Neural progenitor cell (in vitro differentiated cells): ENCODE results near the gene MYLK2. TPM values are rescaled to one million over a fixed set of nuclear protein-coding genes. Genes with fewer than 3 reads are reported as not detected.
A peak's percentile ranks its signal among the peaks of the same experiment; 100 is the strongest.

Source experiments
- DNase-seq: peaks from one replicate; pipeline ENCODE4 v3.0.0-alpha.2; 2016; ENCODE audit warnings: low spot score
- H2AFZ ChIP-seq: fragments of 200-600 bp; sonication (generic); replicated peaks from 2 replicates; pipeline ENCODE4 v1.6.1; 2016; ENCODE audit warnings: antibody characterized with exemption
- H3F3A ChIP-seq: fragments of 200-600 bp; sonication (generic); 2 replicates; pipeline ENCODE4 v1.6.1; 2016; ENCODE audit warnings: antibody characterized with exemption, low read depth
- H3K27ac ChIP-seq: fragments of 200-600 bp; sonication (generic); 2 replicates; pipeline ENCODE4 v1.5.1; 2016; ENCODE audit warnings: mild to moderate bottlenecking
- H3K27me3 ChIP-seq: fragments of 200-600 bp; sonication (generic); 2 replicates; pipeline ENCODE4 v1.6.1; 2016; ENCODE audit warnings: mild to moderate bottlenecking, moderate library complexity
- H3K36me3 ChIP-seq: fragments of 200-600 bp; sonication (generic); 2 replicates; pipeline ENCODE4 v1.5.1; 2016
- H3K4me1 ChIP-seq: fragments of 200-600 bp; sonication (generic); 2 replicates; pipeline ENCODE4 v1.6.1; 2016; ENCODE audit warnings: mixed run types
- H3K4me2 ChIP-seq: fragments of 200-600 bp; sonication (generic); 2 replicates; pipeline ENCODE4 v1.6.1; 2016
- H3K4me3 ChIP-seq: fragments of 200-600 bp; sonication (generic); 2 replicates; pipeline ENCODE4 v1.5.1; 2016
- H3K79me2 ChIP-seq: fragments of 200-600 bp; sonication (generic); 2 replicates; pipeline ENCODE4 v1.6.1; 2016; ENCODE audit warnings: low read depth
- H3K9ac ChIP-seq: fragments of 200-600 bp; sonication (generic); 2 replicates; pipeline ENCODE4 v1.6.1; 2016
- H3K9me3 ChIP-seq: fragments of 200-600 bp; sonication (generic); 2 replicates; pipeline ENCODE4 v1.5.1; 2016; ENCODE audit warnings: low read depth
- H4K20me1 ChIP-seq: fragments of 200-600 bp; sonication (generic); 2 replicates; pipeline ENCODE4 v1.6.1; 2016; ENCODE audit warnings: low read depth
- H3K27ac Mint-ChIP-seq: 3 replicates; pipeline ENCODE4 v1.8.0; 2021; ENCODE audit warnings: mixed read lengths
- H3K27me3 Mint-ChIP-seq: 2 replicates; pipeline ENCODE4 v1.8.0; 2022; ENCODE audit warnings: low read depth, mild to moderate bottlenecking, inconsistent platforms, moderate library complexity, mixed read lengths; ENCODE audit not compliant: insufficient read depth
- H3K36me3 Mint-ChIP-seq: 3 replicates; pipeline ENCODE4 v1.8.0; 2021; ENCODE audit warnings: mixed read lengths
- H3K4me1 Mint-ChIP-seq: 3 replicates; pipeline ENCODE4 v1.8.0; 2021; ENCODE audit warnings: mixed read lengths
- H3K4me3 Mint-ChIP-seq: 3 replicates; pipeline ENCODE4 v1.8.0; 2021; ENCODE audit warnings: mild to moderate bottlenecking, moderate library complexity, mixed read lengths
- H3K9me3 Mint-ChIP-seq: 3 replicates; pipeline ENCODE4 v1.8.0; 2020; ENCODE audit warnings: mixed read lengths
- CTCF ChIP-seq: fragments of 200-600 bp; sonication (generic); IDR thresholded peaks from 2 replicates; pipeline ENCODE4 v1.5.1; 2017; ENCODE audit warnings: antibody characterized with exemption, mild to moderate bottlenecking
- EZH2 ChIP-seq: fragments of 200-600 bp; sonication (generic); IDR thresholded peaks from 2 replicates; pipeline ENCODE4 v1.6.1; 2017; ENCODE audit warnings: antibody characterized with exemption, mild to moderate bottlenecking, moderate library complexity
- EZH2phosphoT487 ChIP-seq: fragments of 200-600 bp; sonication (generic); IDR thresholded peaks from 2 replicates; pipeline ENCODE4 v1.6.1; 2017; ENCODE audit warnings: antibody characterized with exemption
- total RNA-seq: library from RNA; depleted of rRNA; stranded (reverse); fragments of >200 nt; gene quantifications from 2 replicates; pipeline ENCODE4 v1.2.3, GENCODE V29; 2015; ENCODE audit warnings: low replicate concordance

Gene MYLK2
- total RNA-seq, 1 donor from 2014 or later = not detected

GRCh38 chr20:31835977-31836852, 17.1 kb downstream of the MYLK2 start:
- H3K9me3 Mint-ChIP-seq = no peaks in the 10 kb centered on the region
- H3K27me3 Mint-ChIP-seq = peaks cover 3% of the 10 kb centered on the region
- H3K4me3 ChIP-seq = no peak overlapping the region
- no peak overlapping the region for H3K4me3 Mint-ChIP-seq
- DNase-seq = no peak
- peaks cover 14% of the 10 kb centered on the region for H3F3A ChIP-seq
- H3K4me1 Mint-ChIP-seq = peaks cover 15% of the 10 kb centered on the region
- H3K36me3 Mint-ChIP-seq = no peaks in the 10 kb centered on the region
- no peak overlapping the region for H3K27ac Mint-ChIP-seq
- H4K20me1 ChIP-seq = no peaks in the 10 kb centered on the region
- peaks cover 27% of the 10 kb centered on the region for H3K4me1 ChIP-seq
- no peak overlapping the region for H3K27ac ChIP-seq
- H2AFZ ChIP-seq = no peak overlapping the region
- no peaks in the 10 kb centered on the region for H3K79me2 ChIP-seq
- no peak overlapping the region for H3K9ac ChIP-seq
- no peaks in the 10 kb centered on the region for H3K27me3 ChIP-seq
- no peaks in the 10 kb centered on the region for H3K9me3 ChIP-seq
- no peak overlapping the region for H3K4me2 ChIP-seq
- TF ChIP-seq EZH2 (no peak), CTCF (no peak), EZH2phosphoT487 (no peak)
- no peaks in the 10 kb centered on the region for H3K36me3 ChIP-seq

DNA sequence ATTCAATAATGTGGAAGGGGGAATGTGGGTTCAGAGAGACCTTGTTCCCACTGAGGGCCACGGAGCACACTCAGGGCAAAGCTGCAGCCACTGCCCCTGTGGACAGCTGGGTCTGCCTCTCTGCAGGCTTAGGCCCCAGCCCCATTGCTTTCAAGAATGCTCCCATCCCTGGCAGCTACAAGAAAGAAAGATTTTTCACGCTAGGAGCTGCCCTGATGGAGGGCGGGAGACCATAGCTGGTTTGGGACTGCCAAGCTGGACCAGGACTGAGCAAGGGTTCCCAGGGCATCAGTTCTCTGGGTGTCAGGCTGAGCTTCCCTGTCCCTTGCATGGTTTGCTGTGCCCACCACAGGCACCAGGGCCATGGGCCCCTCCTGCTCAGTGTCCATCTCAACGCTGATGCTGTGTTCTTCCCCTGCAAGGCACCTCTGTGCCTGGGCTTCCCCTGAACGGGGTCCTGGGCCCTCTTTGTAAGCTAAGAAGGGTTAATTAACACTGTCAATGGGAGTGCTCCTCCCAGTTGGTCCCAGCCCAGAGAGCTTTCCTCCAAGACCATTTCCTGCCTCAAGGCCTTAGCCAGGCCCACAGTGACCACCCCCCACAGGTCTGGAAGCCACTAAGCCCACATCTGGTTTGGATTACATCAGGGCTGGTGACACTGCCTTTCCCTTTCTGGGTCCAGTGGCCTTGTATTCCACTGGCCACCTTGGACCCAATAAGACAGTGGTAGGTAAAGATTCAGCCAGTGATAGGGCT, 17.9 kb downstream of the MYLK2 start:
- H3K27ac ChIP-seq = no peak overlapping the region
- peaks cover 21% of the 10 kb centered on the region for H3K4me1 Mint-ChIP-seq
- H3K27ac Mint-ChIP-seq = no peak overlapping the region
- no peaks in the 10 kb centered on the region for H3K36me3 ChIP-seq
- H3K79me2 ChIP-seq = no peaks in the 10 kb centered on the region
- H3K4me2 ChIP-seq = no peak overlapping the region
- H3K4me3 Mint-ChIP-seq = no peak overlapping the region
- no peaks in the 10 kb centered on the region for H3K36me3 Mint-ChIP-seq
- no peak overlapping the region for H3K4me3 ChIP-seq
- peak; percentile 49 for DNase-seq
- H3K27me3 ChIP-seq = no peaks in the 10 kb centered on the region
- no peaks in the 10 kb centered on the region for H3K9me3 ChIP-seq
- no peak overlapping the region for H2AFZ ChIP-seq
- no peak overlapping the region for H3K9ac ChIP-seq
- peaks cover 33% of the 10 kb centered on the region for H3K4me1 ChIP-seq
- no peaks in the 10 kb centered on the region for H4K20me1 ChIP-seq
- H3F3A ChIP-seq = peaks cover 14% of the 10 kb centered on the region
- no peaks in the 10 kb centered on the region for H3K27me3 Mint-ChIP-seq
- H3K9me3 Mint-ChIP-seq = no peaks in the 10 kb centered on the region
- TF ChIP-seq EZH2 (no peak), CTCF (no peak), EZH2phosphoT487 (no peak)

DNA sequence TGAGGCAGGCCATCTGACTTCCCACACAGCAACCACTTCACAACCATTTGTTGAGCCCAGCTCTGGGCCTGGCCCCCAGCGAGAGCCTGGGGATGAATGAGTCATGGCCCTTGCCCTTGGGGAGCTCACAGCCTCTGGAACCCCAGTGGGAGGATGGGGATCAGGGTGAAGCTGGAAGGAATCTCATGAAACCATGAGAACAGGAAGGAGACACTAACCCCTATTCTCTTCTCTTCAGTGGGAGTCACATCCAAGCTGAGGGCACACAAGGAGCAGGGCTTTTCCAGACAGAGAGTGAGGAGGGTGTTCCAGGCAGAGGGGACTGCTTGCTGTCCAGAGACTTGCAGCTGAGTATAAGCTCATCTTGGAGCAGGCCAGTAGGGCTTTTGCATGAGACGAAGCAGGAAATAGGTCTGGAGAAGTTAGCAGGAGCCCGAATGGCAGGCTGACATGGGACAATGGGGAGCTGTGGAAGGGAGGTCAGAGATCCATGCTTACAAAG, 18.8 kb downstream of the MYLK2 start:
- Mint-ChIP-seq H3K4me3 (no peak overlapping the region), H3K27ac (no peak overlapping the region), H3K27me3 (peaks cover 2% of the 10 kb centered on the region), H3K4me1 (peaks cover 29% of the 10 kb centered on the region), H3K36me3 (no peaks in the 10 kb centered on the region), H3K9me3 (no peaks in the 10 kb centered on the region)
- H3K36me3 ChIP-seq = no peaks in the 10 kb centered on the region
- TF ChIP-seq EZH2 (no peak), EZH2phosphoT487 (no peak), CTCF (no peak)
- no peaks in the 10 kb centered on the region for H4K20me1 ChIP-seq
- H3K4me1 ChIP-seq = peaks cover 42% of the 10 kb centered on the region
- H3F3A ChIP-seq = peaks cover 14% of the 10 kb centered on the region
- no peaks in the 10 kb centered on the region for H3K79me2 ChIP-seq
- H3K9ac ChIP-seq = no peak overlapping the region
- no peak overlapping the region for H3K27ac ChIP-seq
- H3K27me3 ChIP-seq = no peaks in the 10 kb centered on the region
- no peak overlapping the region for H3K4me3 ChIP-seq
- no peak for DNase-seq
- no peaks in the 10 kb centered on the region for H3K9me3 ChIP-seq
- peak overlapping the region; percentile 25 for H3K4me2 ChIP-seq
- no peak overlapping the region for H2AFZ ChIP-seq
